GM06990 (cell line): ENCODE data around the gene DMD.

Experiments
- DNase-seq: peaks from one replicate; pipeline ENCODE4 v3.0.0-alpha.2; 2011; ENCODE audit not compliant: insufficient read length; ENCODE audit errors: extremely low read depth
- H3K27me3 ChIP-seq: replicated peaks from 2 replicates; pipeline ENCODE4 v1.6.0; 2011; ENCODE audit warnings: low read length; ENCODE audit not compliant: control insufficient read depth, insufficient read depth
- H3K36me3 ChIP-seq: 2 replicates; pipeline ENCODE4 v1.5.1; 2011; ENCODE audit warnings: low read length; ENCODE audit not compliant: control insufficient read depth, insufficient read depth
- H3K4me3 ChIP-seq: replicated peaks from 2 replicates; pipeline ENCODE4 v1.5.1; 2011; ENCODE audit warnings: low read depth, mild to moderate bottlenecking, control low read depth, low read length
- TF ChIP-seq, protein P1 (sequence below): IDR thresholded peaks from 2 replicates; pipeline ENCODE4 v1.5.1; 2011; ENCODE audit warnings: low read length, control low read depth, mild to moderate bottlenecking, inconsistent platforms; ENCODE audit not compliant: insufficient read depth, poor library complexity, severe bottlenecking

DMD gene

GRCh38 chrX:32191316-32191715 is 1020.0 kb downstream of the DMD start:
- DNase-seq: no peak

DNA sequence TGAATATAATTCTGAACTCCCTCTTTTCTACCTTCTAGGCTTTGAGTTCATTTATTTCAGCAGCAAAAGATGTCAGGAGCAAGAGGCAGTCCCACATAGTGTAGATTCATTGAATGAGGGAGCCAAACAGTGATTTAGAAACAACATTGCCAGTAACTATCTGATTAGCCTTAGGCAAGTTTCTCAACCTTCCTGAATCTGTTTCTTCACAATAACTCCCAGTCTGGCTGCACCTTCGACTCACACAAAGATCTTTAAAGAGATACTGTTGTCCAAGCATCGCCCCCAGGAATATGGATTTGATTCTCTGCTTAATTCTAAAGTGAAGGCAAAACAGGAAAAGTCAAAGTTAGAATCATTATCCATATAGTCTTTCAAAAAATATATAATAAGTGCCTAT is 1026.2 kb downstream of the DMD start:
- DNase-seq: no peak
- no peaks in the 10 kb centered on the region for H3K36me3 ChIP-seq
- TF ChIP-seq, protein P1, sequence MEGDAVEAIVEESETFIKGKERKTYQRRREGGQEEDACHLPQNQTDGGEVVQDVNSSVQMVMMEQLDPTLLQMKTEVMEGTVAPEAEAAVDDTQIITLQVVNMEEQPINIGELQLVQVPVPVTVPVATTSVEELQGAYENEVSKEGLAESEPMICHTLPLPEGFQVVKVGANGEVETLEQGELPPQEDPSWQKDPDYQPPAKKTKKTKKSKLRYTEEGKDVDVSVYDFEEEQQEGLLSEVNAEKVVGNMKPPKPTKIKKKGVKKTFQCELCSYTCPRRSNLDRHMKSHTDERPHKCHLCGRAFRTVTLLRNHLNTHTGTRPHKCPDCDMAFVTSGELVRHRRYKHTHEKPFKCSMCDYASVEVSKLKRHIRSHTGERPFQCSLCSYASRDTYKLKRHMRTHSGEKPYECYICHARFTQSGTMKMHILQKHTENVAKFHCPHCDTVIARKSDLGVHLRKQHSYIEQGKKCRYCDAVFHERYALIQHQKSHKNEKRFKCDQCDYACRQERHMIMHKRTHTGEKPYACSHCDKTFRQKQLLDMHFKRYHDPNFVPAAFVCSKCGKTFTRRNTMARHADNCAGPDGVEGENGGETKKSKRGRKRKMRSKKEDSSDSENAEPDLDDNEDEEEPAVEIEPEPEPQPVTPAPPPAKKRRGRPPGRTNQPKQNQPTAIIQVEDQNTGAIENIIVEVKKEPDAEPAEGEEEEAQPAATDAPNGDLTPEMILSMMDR: no peak
- H3K27me3 ChIP-seq: no peaks in the 10 kb centered on the region
- no peak overlapping the region for H3K4me3 ChIP-seq

More at GRCh38 chrX:32191316-32191715, 1020.0 kb downstream of the DMD start:
- no peaks in the 10 kb centered on the region for H3K27me3 ChIP-seq
- TF ChIP-seq, protein P1: no peak
- H3K36me3 ChIP-seq: no peaks in the 10 kb centered on the region
- no peak overlapping the region for H3K4me3 ChIP-seq

DNA sequence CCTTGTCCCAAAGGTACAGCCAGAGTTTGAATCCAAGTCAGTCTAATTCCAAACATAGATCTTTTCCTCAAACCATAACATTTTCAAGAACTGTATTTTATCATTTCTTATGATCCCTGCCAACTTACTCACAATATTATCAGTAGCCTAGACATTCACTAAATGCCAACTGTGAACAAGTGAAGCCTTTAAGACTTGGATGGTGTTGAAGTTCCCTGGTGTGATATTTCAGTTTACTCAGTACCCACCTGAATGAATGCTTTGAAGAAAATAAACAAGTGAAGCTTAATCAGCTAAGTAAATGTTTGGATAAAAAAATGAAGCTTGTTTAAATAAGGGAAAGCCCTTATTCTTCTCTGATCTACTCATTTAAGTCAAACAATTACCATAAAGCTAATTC is 1028.3 kb downstream of the DMD start:
- H3K36me3 ChIP-seq: no peaks in the 10 kb centered on the region
- H3K27me3 ChIP-seq: no peaks in the 10 kb centered on the region
- H3K4me3 ChIP-seq: no peak overlapping the region
- TF ChIP-seq, protein P1: no peak
- DNase-seq: no peak

DNA sequence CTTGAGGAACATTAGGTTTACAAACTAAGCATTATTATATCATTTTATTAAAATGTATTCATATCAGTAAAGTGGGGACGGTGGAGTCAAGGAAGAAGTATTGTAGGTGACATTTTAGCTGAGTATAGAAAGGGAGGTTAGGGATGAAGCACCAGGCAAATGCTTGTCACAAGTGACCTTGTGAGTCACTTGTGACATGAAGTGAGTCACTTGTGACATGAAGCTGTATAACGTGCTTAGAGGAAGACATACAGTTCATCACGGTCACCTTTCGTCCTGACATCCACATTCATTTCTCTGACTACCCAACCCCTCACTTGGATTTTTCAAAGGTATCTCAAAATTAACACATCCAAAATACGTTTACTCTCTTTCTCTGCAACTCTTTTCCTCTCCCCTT is 1034.8 kb downstream of the DMD start:
- no peak for DNase-seq
- H3K4me3 ChIP-seq: no peak overlapping the region
- TF ChIP-seq, protein P1: no peak
- no peaks in the 10 kb centered on the region for H3K27me3 ChIP-seq
- H3K36me3 ChIP-seq: no peaks in the 10 kb centered on the region

- TF ChIP-seq, protein P1: no peak
- Histone ChIP-seq H3K4me3 (no peak overlapping the region), H3K36me3 (no peaks in the 10 kb centered on the region), H3K27me3 (no peaks in the 10 kb centered on the region)
- DNase-seq: no peak
Measured at GRCh38 chrX:32170481-32170880, 1040.9 kb downstream of the DMD start.

DNA sequence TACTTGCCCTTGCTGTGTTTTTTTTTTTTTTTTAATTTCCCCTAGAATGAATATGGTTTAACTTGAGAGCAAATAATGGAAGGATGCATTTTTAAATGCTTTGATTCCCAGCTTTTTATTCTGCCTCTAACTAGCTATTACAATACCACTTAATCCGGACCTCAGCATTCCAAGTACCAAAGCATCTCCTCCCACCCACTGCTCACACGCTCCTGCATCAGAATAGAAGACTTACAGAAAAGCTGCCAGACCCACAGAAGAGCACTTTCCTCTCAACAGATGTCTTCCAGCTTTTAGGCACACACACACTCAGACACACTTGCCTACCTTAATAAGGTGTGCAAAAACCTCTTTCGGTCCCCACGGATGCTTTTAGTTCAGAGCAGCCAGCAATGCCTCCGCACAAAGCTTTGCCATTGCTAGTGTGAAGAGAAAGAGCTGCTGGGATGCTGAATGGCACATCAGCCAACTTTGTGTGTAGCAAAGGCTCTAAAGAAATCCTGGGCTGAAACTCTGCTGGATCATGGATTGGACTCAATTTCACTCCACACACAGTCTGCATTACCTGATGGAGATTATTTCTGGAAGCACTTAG is 1056.2 kb downstream of the DMD start:
- Histone ChIP-seq H3K27me3 (no peaks in the 10 kb centered on the region), H3K4me3 (no peak overlapping the region), H3K36me3 (no peaks in the 10 kb centered on the region)
- TF ChIP-seq, protein P1: no peak
- no peak for DNase-seq
